SK-N-MC (cell line): Measurements from ENCODE around the gene TBC1D22A.

Source experiments
- DNase-seq: peaks from one replicate; pipeline ENCODE4 v3.0.0-alpha.2; 2011; ENCODE audit warnings: low read depth, low spot score
- H3K27ac ChIP-seq: fragments of 200-600 bp; sonication (generic); 2 replicates; pipeline ENCODE4 v1.5.1; 2016; ENCODE audit warnings: mixed run types
- H3K36me3 ChIP-seq: fragments of 200-600 bp; sonication (generic); 2 replicates; pipeline ENCODE4 v1.6.1; 2017; ENCODE audit warnings: antibody characterized with exemption, low read length, mixed read lengths; ENCODE audit not compliant: insufficient read depth
- H3K4me3 ChIP-seq: fragments of 200-600 bp; sonication (generic); 2 replicates; pipeline ENCODE4 v1.5.1; 2016
- H3K9ac ChIP-seq: fragments of 200-600 bp; sonication (generic); 2 replicates; pipeline ENCODE4 v1.8.0; 2017; ENCODE audit warnings: mixed run types, mixed read lengths; ENCODE audit not compliant: insufficient read length
- H3K9me3 ChIP-seq: fragments of 200-600 bp; sonication (generic); 2 replicates; pipeline ENCODE4 v1.6.1; 2017; ENCODE audit warnings: low read depth, mild to moderate bottlenecking, antibody characterized with exemption, low read length, moderate library complexity, mixed read lengths
- EZH2 ChIP-seq: fragments of 200-600 bp; sonication (generic); IDR thresholded peaks from one replicate; pipeline ENCODE4 v1.6.1; 2017; ENCODE audit warnings: antibody characterized with exemption
- FOXP2 ChIP-seq: optimal IDR thresholded peaks from 2 replicates; pipeline ENCODE3; 2011; ENCODE audit warnings: mild to moderate bottlenecking, moderate library complexity; ENCODE audit not compliant: insufficient read depth; ENCODE audit errors: extremely low read length, control extremely low read depth
- POLR2AphosphoS5 ChIP-seq: IDR thresholded peaks from 2 replicates; pipeline ENCODE4 v1.6.1; 2012; ENCODE audit warnings: mild to moderate bottlenecking, low read depth, low read length, borderline replicate concordance

Gene TBC1D22A

DNA sequence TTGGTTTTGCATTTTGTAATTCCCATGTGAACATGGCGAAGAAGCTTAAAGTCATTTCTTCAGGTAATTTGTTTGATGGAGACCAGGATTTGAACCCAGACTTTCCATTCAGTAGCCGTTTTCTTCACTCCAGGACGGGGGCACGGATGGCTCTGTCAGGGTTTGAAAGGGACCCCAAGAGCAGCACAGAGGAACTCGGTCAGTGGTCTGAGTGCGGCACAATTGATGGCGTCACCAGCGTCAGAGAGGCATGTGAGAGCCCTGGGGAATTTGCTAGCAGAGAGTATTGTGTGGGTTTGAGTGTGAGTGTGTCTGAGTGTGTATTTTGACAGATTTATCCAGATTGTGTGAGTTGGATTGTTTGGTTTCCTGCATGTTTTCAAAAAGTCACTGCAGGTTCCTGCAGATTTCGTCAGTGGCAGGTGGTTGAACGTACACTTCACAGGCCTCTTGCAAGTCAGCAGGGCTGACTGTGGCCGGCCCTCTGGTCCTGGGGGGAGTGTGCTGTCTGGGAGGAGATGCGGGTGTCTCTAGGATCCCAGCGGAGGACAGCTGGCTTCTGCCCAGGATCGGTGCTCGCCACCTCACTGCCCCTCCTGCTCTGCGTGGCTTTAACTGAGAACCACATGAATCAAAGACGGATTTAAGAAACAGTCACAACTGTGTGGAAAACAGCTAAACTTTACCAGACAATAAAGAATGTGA, 199.3 kb downstream of the TBC1D22A start:
- DNase-seq, result no peak
- Histone ChIP-seq H3K9me3 (no peaks in the 10 kb centered on the region), H3K4me3 (no peak overlapping the region), H3K9ac (no peak overlapping the region), H3K36me3 (no peaks in the 10 kb centered on the region), H3K27ac (no peak overlapping the region)
- TF ChIP-seq FOXP2, result no peak
- no peak for TF ChIP-seq EZH2
- TF ChIP-seq POLR2AphosphoS5, result no peak

DNA sequence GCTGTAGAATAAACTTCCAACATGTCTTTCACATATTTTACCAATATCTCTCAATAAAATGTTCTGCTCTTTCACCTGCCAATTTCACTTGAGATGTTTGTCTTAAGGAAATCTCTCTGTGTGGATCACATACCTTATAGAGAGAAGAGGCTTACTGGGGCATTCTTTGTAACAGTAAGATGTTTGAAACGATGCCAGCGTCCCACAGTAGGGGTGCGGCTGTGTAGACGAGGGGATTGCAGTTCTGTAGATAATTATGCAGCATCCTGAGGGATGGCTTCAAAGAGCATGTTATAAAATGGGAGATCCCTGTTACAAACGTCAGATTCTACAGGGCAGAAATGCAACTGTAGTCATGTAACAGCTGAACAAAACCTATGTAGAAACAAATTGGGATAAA, 200.0 kb downstream of the TBC1D22A start:
- no peak for DNase-seq
- no peak overlapping the region for H3K27ac ChIP-seq
- H3K9ac ChIP-seq, result no peak overlapping the region
- no peaks in the 10 kb centered on the region for H3K9me3 ChIP-seq
- no peak overlapping the region for H3K4me3 ChIP-seq
- TF ChIP-seq POLR2AphosphoS5 (no peak), FOXP2 (no peak), EZH2 (no peak)
- H3K36me3 ChIP-seq, result no peaks in the 10 kb centered on the region

DNA sequence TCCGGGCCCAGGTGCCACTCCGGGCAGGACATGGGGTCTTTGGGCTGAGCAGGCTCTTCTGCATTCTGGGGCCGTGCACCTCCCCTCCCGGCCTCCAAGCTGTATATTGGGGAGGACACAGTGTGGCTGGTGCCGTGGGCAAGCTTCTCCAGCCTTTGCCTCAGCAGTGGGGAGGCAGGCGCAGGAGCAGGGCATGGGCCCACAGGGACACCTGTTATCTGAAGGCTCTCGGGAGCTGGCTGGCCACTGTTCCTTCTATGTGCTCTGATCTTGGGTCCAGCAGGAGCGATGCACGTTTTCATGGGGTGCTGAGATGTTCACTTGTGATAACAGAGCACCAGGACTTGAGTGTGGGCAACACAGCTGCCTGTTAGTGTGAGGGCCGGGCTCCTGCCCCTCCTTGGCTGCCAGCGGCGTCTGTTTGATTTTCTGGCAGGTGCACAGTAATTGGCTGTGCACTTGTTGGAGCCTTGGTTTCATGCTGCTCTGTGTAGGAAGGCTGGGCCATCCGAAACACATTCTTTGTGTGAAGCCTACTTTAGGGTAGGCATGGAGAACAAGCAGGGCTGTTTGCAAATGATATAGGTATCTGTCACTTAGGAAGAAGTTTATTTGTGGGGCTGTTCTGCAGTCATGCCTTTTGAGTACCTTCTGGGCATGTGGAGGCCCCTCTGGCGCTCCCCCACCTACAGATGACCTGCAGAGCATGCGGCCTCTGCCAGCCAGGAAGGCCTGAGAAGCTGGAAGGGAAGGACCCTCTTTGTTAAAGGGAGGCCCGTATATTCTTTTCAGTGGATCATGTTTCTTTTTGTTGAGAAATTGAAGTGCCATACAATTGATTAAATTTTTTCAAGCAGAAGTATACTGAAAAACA, 201.5 kb downstream of the TBC1D22A start:
- H3K27ac ChIP-seq, result no peak overlapping the region
- H3K9ac ChIP-seq, result no peak overlapping the region
- H3K9me3 ChIP-seq, result no peaks in the 10 kb centered on the region
- no peaks in the 10 kb centered on the region for H3K36me3 ChIP-seq
- TF ChIP-seq EZH2 (no peak), POLR2AphosphoS5 (no peak)
- H3K4me3 ChIP-seq, result no peak overlapping the region
- DNase-seq, result no peak

DNA sequence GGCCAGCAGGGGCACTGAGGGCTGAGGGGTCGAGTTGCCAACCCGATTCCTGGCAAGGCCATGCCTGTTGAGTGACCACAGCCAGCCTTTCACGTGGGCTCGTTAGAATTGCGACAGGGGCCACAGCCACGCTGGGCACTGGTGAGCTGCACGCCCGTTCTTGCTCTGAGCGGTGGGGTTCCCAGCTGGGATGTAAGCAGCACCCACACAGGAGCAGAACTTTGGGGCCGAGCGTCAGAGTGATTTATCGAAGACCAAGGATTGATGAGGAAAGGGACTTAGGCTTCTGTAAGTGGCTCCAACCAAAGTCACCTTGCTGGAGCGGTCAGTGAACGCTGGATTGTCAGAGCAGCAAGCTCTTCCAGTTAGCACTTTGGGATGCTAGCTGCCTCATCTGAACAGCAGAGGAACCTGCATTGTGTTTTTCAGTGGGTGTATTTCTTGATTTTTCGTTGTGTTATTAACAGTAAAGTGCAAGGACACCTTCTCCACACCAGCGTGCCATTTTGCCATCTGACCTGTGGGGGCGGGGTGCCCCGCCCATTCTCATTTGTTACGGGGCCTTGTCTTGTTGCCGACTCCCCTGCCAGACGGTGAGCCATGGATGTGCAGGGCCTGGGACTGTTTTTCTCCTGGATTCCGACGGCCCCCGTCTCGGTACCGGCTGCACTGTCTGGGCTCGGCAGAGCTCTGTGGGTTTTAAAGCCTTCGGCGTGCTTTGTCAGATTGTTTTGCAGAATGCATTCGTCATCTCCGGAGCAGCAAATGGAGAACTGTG, 202.5 kb downstream of the TBC1D22A start:
- no peak overlapping the region for H3K9ac ChIP-seq
- H3K4me3 ChIP-seq, result no peak overlapping the region
- TF ChIP-seq FOXP2 (no peak), POLR2AphosphoS5 (no peak), EZH2 (no peak)
- H3K36me3 ChIP-seq, result no peaks in the 10 kb centered on the region
- no peak overlapping the region for H3K27ac ChIP-seq
- no peak for DNase-seq
- no peaks in the 10 kb centered on the region for H3K9me3 ChIP-seq

DNA sequence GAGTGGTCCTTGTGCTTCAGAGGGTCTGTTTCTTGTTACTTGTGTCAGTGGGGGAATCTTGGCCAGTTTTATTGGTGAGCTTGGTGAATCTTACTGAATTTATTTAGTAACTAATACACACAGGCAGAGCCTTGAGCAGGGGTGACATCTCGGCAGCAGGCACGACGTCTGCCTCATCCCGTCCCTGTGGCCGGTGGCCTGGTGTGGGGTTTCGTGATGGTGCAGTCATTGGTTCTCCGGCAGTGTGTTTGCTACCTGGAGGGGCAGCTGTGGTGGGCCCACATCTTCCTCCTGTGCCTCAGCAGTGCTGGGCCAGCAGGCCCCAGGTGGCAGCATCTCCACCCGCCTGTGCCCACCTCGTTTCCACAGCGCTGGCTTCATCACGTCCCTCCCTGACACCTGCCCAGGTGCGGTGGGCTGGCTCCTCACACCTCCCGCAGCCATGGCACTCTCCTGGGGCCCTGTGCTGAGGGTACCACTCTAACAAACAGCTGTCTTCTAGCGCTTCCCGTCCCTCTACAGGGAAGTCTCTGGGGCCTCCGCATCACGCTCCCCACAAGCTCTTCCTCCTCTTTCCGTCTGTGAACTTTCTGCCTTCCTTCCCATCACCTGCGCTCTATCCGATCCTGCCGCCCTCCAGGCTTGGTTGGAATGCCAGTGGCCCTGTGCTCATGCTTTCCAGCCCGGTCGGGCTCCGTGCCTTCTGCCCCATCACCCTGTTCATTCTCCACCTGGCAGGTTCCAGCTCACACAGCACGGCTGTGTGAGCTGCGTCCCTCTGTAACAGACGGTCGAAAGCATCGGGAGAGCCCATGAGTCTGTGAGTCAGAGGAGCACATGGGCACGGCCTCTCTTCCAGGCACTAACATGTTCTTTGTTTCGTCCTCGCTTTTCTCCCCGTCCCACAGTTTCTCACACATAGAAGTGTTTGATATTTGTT, 203.4 kb downstream of the TBC1D22A start:
- no peak for DNase-seq
- no peak for TF ChIP-seq FOXP2
- no peak for TF ChIP-seq EZH2
- TF ChIP-seq POLR2AphosphoS5, result no peak
- H3K9ac ChIP-seq, result no peak overlapping the region

DNA sequence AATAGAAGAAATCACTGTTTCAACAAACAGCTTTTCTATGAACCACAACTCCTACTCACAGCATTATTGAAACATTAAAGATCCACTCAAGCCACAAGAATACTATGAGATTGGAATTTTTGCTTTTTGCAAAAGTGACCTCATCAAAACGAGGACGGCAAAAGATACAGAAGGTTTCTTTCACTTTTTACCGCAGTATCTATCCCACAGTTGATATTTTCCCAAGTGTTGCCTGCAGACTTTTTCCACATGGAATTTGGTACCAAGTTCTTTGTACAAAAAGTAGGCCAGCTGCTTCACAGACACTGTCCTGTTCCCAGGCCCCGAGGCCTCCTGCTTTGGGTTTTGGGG, 204.0 kb downstream of the TBC1D22A start:
- no peak for DNase-seq
- Histone ChIP-seq H3K36me3 (no peaks in the 10 kb centered on the region), H3K4me3 (no peak overlapping the region), H3K9ac (no peak overlapping the region), H3K9me3 (no peaks in the 10 kb centered on the region), H3K27ac (no peak overlapping the region)
- TF ChIP-seq EZH2 (no peak), POLR2AphosphoS5 (no peak), FOXP2 (no peak)

More for the DNA sequence above, 203.4 kb downstream of the TBC1D22A start:
- Histone ChIP-seq H3K27ac (no peak overlapping the region), H3K9me3 (no peaks in the 10 kb centered on the region), H3K36me3 (no peaks in the 10 kb centered on the region), H3K4me3 (no peak overlapping the region)

DNA sequence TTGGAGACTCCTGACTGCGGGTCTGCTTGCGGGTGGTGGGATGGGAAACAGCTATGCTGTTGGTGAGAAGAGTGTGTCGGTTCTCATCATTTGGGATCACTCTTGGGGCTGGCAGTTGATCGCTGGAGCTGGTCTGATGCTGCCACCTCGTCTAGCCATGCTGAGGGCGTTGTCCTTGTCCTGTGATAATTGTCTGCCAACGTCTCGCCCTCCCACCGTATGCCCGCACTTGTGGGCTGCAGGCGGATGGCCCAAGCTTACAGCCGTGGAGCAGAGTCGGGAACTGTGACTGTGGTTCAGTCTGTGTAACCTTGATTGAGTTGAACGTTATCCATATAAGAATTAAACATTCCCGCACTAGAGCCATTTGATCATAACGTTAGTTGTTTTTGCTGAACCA, 204.4 kb downstream of the TBC1D22A start:
- H3K4me3 ChIP-seq, result no peak overlapping the region
- no peak overlapping the region for H3K9ac ChIP-seq
- H3K36me3 ChIP-seq, result no peaks in the 10 kb centered on the region
- no peak for DNase-seq
- H3K27ac ChIP-seq, result no peak overlapping the region
- H3K9me3 ChIP-seq, result no peaks in the 10 kb centered on the region
- TF ChIP-seq EZH2 (no peak), FOXP2 (no peak), POLR2AphosphoS5 (no peak)
